Activated naive CD4-positive, alpha-beta T cell treated with anti-CD3 and anti-CD28 coated beads, Interleukin-2, amount 50 U/mL, for 24 hours (primary cell): ENCODE measurements around the gene SC5D.

Source experiments
- H3K27ac Mint-ChIP-seq: one replicate; pipeline ENCODE4 v1.8.0; 2021; ENCODE audit warnings: mild to moderate bottlenecking, mixed read lengths
- H3K27me3 Mint-ChIP-seq: one replicate; pipeline ENCODE4 v1.8.0; 2021; ENCODE audit warnings: mixed read lengths
- H3K36me3 Mint-ChIP-seq: one replicate; pipeline ENCODE4 v1.8.0; 2021; ENCODE audit warnings: mixed read lengths
- H3K4me1 Mint-ChIP-seq: one replicate; pipeline ENCODE4 v1.8.0; 2021; ENCODE audit warnings: mixed read lengths
- H3K4me3 Mint-ChIP-seq: one replicate; pipeline ENCODE4 v1.8.0; 2021; ENCODE audit warnings: mild to moderate bottlenecking, mixed read lengths
- H3K9me3 Mint-ChIP-seq: one replicate; pipeline ENCODE4 v1.8.0; 2021; ENCODE audit warnings: mixed read lengths

SC5D gene

DNA sequence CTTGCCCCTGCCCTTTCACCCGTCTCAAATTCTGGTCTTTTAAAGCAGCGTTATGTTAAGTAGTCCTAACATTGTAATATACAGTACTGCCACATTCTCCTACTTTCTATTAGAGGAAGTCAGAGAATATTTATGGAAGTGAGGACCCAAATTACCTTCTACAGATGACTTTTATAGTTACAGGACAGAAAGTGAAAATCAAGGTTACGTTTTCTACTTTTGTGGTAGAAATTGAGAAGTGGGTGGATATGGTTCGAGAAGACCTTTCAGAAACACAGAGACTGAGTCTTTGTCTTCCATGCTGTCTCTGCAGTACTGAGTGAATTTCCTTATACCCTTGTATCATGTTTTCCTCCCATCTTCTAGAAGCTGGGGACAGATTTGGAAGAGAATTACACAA lies 17.1 kb downstream of the SC5D start:
- Mint-ChIP-seq H3K4me1 (peaks cover 49% of the 10 kb centered on the region), H3K36me3 (peaks cover 16% of the 10 kb centered on the region), H3K9me3 (peaks cover 5% of the 10 kb centered on the region), H3K4me3 (peak overlapping the region; percentile 42), H3K27me3 (no peaks in the 10 kb centered on the region), H3K27ac (peak overlapping the region; percentile 38)

- H3K4me3 Mint-ChIP-seq, result no peak overlapping the region
- peaks cover 5% of the 10 kb centered on the region for H3K9me3 Mint-ChIP-seq
- peaks cover 16% of the 10 kb centered on the region for H3K36me3 Mint-ChIP-seq
- peak overlapping the region; percentile 43 for H3K27ac Mint-ChIP-seq
- H3K27me3 Mint-ChIP-seq, result no peaks in the 10 kb centered on the region
- peaks cover 49% of the 10 kb centered on the region for H3K4me1 Mint-ChIP-seq
Measured at GRCh38 chr11:121310908-121311307, 18.3 kb downstream of the SC5D start.

- H3K9me3 Mint-ChIP-seq, result peaks cover 5% of the 10 kb centered on the region
- H3K27me3 Mint-ChIP-seq, result no peaks in the 10 kb centered on the region
- H3K4me1 Mint-ChIP-seq, result peaks cover 49% of the 10 kb centered on the region
- peaks cover 16% of the 10 kb centered on the region for H3K36me3 Mint-ChIP-seq
- H3K4me3 Mint-ChIP-seq, result no peak overlapping the region
- no peak overlapping the region for H3K27ac Mint-ChIP-seq
Measured at GRCh38 chr11:121311373-121311772, 18.8 kb downstream of the SC5D start.

DNA sequence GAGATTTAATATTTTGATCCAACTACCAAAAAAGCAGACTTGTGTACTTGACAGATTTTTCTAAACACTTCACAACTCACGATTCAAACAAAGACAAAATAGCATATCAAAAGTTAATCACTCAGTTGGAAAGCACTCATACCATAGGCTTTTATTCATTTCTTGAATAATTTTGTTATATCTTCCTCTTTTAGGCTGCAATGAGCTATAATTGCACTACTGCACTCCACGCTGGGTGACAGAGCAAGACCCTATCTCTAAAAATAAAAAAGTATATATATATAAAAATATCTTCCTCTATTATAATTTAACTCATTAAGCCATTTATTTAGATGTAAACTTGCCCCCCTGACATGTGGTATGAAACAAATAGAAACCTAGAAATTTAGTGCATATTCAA lies 19.9 kb downstream of the SC5D start:
- Mint-ChIP-seq H3K4me3 (no peak overlapping the region), H3K27ac (no peak overlapping the region), H3K36me3 (peaks cover 12% of the 10 kb centered on the region), H3K27me3 (no peaks in the 10 kb centered on the region), H3K9me3 (peaks cover 5% of the 10 kb centered on the region), H3K4me1 (peaks cover 49% of the 10 kb centered on the region)

DNA sequence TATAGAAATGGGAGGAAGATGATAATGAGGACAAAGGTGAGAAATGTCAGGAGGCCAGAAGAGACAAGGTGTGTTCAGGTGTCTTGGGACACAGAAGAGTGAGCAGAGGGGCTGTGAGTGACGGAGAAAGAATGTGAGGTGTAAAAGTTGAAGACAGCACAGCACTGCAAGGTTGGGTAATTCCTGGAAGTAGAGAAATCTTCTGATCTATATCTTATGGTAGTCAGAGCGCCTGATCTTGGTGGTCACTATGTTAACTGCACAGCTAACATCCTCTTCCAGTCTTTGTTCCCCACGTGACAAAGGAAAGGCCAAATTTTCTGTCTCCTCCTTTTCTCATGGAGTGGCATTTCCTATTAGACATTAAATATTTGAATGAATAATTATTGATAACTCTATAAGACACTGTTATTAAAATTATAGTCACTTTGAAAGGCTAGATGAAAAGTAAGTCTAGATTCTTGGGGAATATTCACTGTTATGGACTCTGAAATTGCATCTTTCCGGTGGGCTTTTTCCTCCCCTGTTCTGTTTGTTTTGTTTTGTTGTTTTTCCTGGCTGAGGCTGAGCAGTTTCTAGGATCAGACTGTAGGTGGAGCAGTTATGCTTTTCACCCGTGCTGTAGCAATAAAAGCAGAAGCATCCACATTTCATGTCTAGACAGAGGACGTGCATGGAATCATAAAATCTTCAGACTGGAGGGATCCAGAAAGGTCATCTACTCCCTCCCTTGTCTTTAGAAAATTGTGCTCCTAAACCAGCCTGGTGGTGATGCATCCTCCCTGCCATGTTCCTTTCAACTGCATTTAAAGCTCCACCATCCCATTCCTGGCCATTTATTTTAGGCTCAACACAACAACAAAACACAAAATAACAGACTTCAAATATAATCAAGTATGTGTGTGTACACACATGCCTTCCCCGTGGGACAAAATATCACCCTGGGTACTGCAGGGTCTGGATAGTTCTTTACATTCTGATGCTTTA lies 26.6 kb downstream of the SC5D start:
- Mint-ChIP-seq H3K4me1 (peaks cover 25% of the 10 kb centered on the region), H3K27ac (no peak overlapping the region), H3K4me3 (no peak overlapping the region), H3K9me3 (no peaks in the 10 kb centered on the region), H3K27me3 (no peaks in the 10 kb centered on the region), H3K36me3 (no peaks in the 10 kb centered on the region)

DNA sequence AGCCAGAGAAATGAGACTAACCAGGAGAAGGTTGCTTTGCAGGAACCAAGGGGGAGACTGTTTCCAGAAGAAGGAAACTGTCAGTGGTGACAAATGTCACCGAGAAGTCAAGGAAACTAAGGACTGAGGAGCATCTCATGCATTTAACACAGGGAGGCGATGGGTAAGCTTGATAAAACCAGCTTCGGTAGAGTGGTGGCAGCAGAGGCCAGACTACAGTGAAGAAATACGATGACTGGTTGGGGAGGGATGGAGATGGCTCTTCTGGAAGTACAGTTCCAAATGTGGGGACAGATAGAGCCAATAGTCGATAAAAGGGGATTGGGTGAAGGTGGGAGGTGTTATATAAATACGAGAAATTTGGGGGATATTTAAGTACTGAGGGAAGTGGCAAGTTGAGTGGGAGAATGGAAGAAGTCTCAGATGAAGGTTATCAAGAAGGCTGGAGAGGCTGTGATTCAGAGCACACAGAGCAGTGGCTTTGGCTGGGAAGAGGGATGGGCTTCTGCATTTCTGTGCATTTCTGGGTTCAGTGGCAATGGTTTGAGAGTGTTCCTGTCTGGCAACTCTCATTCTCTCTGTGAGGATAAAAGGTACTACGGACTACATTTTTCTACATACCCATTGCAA lies 29.2 kb downstream of the SC5D start:
- H3K27ac Mint-ChIP-seq, result no peak overlapping the region
- H3K4me1 Mint-ChIP-seq, result peaks cover 34% of the 10 kb centered on the region
- H3K27me3 Mint-ChIP-seq, result no peaks in the 10 kb centered on the region
- peak overlapping the region; percentile 38 for H3K4me3 Mint-ChIP-seq
- no peaks in the 10 kb centered on the region for H3K9me3 Mint-ChIP-seq
- no peaks in the 10 kb centered on the region for H3K36me3 Mint-ChIP-seq

DNA sequence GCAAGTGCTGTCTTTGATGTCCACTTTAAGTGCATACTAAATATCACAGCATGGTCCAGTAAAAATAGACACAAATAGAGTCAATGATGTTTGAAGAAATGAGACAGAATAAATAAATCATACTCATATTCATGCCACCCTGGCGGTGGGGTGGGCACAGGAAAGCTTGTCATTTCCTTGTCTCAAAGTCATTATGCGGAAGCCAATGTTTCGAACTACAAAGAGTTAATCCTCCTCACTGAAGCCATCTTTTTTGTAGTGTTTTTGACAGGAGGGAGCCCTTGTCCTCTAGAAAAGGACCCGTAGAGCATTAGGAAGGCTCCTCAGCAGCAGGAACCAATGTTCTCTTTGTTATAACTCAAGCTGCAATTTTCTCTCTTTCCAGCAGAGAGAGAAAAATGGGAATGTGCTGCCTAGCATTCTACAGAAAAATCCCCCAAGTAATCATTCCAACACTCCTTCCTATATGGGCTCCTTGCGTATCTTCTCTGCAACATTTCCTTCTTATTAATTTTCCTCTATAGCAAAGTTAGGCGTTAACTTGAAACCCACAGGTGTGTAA lies 30.6 kb downstream of the SC5D start:
- no peak overlapping the region for H3K4me3 Mint-ChIP-seq
- H3K27me3 Mint-ChIP-seq, result no peaks in the 10 kb centered on the region
- H3K27ac Mint-ChIP-seq, result no peak overlapping the region
- peaks cover 34% of the 10 kb centered on the region for H3K4me1 Mint-ChIP-seq
- H3K36me3 Mint-ChIP-seq, result no peaks in the 10 kb centered on the region
- H3K9me3 Mint-ChIP-seq, result no peaks in the 10 kb centered on the region

DNA sequence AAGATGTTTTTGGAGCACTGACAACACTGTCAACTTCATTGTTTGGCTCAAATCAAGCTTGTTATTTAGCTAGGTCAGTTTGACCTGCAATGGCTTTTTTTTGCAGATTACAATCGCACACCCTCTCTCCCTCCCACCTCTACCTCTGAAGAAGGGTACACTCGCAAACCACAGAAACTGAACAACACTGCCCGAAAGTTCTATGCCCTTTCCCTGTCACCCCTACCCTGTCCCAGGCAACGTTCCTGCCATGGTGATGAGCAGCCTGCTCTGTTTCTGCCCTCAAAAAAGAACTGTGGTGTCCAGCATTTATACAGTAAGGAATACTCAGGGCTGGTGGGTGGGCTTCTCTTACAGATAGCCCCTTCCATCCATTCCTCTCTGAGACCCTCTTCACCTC lies 33.7 kb downstream of the SC5D start:
- Mint-ChIP-seq H3K9me3 (no peaks in the 10 kb centered on the region), H3K27ac (no peak overlapping the region), H3K36me3 (no peaks in the 10 kb centered on the region), H3K27me3 (no peaks in the 10 kb centered on the region), H3K4me3 (no peak overlapping the region), H3K4me1 (peaks cover 18% of the 10 kb centered on the region)

- Mint-ChIP-seq H3K4me1 (peaks cover 9% of the 10 kb centered on the region), H3K36me3 (no peaks in the 10 kb centered on the region), H3K27ac (no peak overlapping the region), H3K4me3 (no peak overlapping the region), H3K9me3 (no peaks in the 10 kb centered on the region), H3K27me3 (no peaks in the 10 kb centered on the region)
Measured at GRCh38 chr11:121327553-121327952, 35.0 kb downstream of the SC5D start.

- no peaks in the 10 kb centered on the region for H3K36me3 Mint-ChIP-seq
- H3K9me3 Mint-ChIP-seq, result no peaks in the 10 kb centered on the region
- peaks cover 9% of the 10 kb centered on the region for H3K4me1 Mint-ChIP-seq
- no peak overlapping the region for H3K27ac Mint-ChIP-seq
- H3K27me3 Mint-ChIP-seq, result no peaks in the 10 kb centered on the region
- no peak overlapping the region for H3K4me3 Mint-ChIP-seq
Measured at GRCh38 chr11:121328176-121328966, 35.8 kb downstream of the SC5D start.

DNA sequence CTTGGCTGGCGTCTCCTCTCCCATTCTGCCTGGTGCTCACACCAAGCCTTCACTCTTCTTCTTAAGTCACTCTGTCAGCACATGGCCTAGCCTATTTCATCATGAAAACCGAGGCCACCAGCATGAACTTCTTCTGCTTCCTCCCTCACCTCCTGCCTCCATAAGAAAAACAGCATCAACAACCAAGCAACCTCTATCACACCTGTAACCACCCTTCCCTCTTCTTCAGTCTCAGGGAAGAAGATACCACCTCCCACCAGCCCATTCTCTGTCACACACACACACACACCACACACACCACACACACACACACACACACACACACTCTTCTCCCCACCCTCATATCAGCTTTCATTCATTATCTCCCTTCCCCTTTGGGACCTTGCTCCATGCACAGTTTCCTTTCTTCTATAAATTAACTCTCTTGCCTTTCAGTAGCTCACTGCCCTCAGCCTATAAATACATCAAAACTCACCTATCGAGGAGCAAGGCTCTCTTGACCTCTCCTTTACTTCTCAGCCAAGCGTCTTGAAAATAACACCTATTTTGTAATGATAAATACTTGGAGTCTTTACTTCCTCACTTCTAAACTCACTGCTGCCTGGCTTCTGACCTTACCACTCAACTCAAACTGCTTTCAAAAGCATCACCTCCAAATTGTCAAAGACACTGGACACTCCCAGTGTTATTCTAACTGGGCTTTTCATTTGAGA lies 36.6 kb downstream of the SC5D start:
- Mint-ChIP-seq H3K27ac (no peak overlapping the region), H3K36me3 (no peaks in the 10 kb centered on the region), H3K4me1 (peaks cover 12% of the 10 kb centered on the region), H3K9me3 (no peaks in the 10 kb centered on the region), H3K4me3 (no peak overlapping the region), H3K27me3 (no peaks in the 10 kb centered on the region)

DNA sequence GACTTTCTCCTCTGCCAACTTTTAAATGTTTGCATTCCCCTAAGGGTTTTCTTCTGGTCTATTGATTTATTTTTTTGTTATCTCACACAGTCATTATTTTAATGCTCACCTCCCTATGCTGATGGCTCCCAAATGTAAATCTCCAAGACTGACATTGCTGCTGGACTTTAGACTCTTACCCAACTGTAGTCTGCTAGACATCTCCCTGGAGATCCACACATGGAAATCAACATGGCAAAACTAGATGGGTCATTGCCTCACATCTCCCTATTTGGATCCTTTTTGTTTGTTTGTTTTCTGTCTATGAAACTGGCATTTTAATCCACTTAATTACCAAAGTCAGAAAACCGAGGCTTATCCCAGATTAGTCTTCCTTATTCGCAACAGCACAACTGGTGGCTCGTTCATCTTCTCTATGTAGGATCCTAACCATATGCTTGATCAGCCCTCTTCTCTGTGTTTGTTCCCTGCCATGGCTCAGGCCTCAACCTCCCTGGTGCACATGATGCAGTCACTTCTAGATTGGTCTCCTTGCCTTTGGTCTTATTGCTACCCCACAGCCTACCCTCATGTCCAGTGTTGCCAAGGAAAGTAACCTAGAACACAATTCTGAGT lies 37.3 kb downstream of the SC5D start:
- Mint-ChIP-seq H3K36me3 (no peaks in the 10 kb centered on the region), H3K27ac (no peak overlapping the region), H3K9me3 (no peaks in the 10 kb centered on the region), H3K4me1 (peaks cover 16% of the 10 kb centered on the region), H3K27me3 (no peaks in the 10 kb centered on the region), H3K4me3 (no peak overlapping the region)

- no peaks in the 10 kb centered on the region for H3K36me3 Mint-ChIP-seq
- H3K4me3 Mint-ChIP-seq, result no peak overlapping the region
- no peaks in the 10 kb centered on the region for H3K9me3 Mint-ChIP-seq
- H3K27me3 Mint-ChIP-seq, result no peaks in the 10 kb centered on the region
- peaks cover 14% of the 10 kb centered on the region for H3K4me1 Mint-ChIP-seq
- H3K27ac Mint-ChIP-seq, result no peak overlapping the region
Measured at GRCh38 chr11:121330614-121331435, 38.3 kb downstream of the SC5D start.
